CD4-positive, alpha-beta T cell (primary cell): ENCODE data around the gene ATOH1. TPM values are rescaled to one million over a fixed set of nuclear protein-coding genes. Genes with fewer than 3 reads are reported as not detected.

Source experiments
- ATAC-seq: fragments of 200-7000 bp; cut with Tn5 transposase; one replicate; pipeline ENCODE4 v1.10.0; 2022; ENCODE audit warnings: mild to moderate bottlenecking; ENCODE audit not compliant: poor library complexity
- CTCF ChIA-PET: fragments of 350-600 bp; sonication (Branson Sonifier 250); formaldehyde crosslinking; loops from one replicate; lab custom pipeline; 2021; ENCODE audit warnings: antibody characterized with exemption, inconsistent platforms; lab: Charles Lee
- POLR2A ChIA-PET: fragments of 350-600 bp; sonication (Branson Sonifier 250); formaldehyde crosslinking; loops from one replicate; lab custom pipeline; 2021; ENCODE audit warnings: antibody characterized with exemption, inconsistent platforms; lab: Charles Lee
- DNase-seq, 14 experiments: peaks; one replicate each; pipeline ENCODE4 v3.0.0-alpha.2; 2013 to 2020; ENCODE audit warnings: mixed read lengths in 2 of 14
- H3K27ac ChIP-seq, 2 donors: one replicate each; pipeline versions ENCODE4 v1.5.1 to v1.7.0; 2013; ENCODE audit warnings: low read length in 2 of 2, low read depth in 1 of 2, mild to moderate bottlenecking in 1 of 2
- H3K27me3 ChIP-seq, 2 experiments: 1 replicate in 1 of 2; 2 replicates in 1 of 2; pipeline versions ENCODE4 v1.6.1 to v1.7.0; 2013; ENCODE audit warnings: low read length in 2 of 2, control low read depth in 1 of 2, mild to moderate bottlenecking in 1 of 2, moderate library complexity in 1 of 2; ENCODE audit not compliant: insufficient read depth in 2 of 2, control insufficient read depth in 1 of 2
- H3K36me3 ChIP-seq: one replicate; pipeline ENCODE4 v1.6.1; 2013; ENCODE audit warnings: low read length, control low read depth; ENCODE audit not compliant: insufficient read depth
- H3K4me1 ChIP-seq: one replicate; pipeline ENCODE4 v1.6.1; 2013; ENCODE audit warnings: low read length, control low read depth; ENCODE audit not compliant: insufficient read depth
- H3K4me3 ChIP-seq: one replicate; pipeline ENCODE4 v1.5.1; 2013; ENCODE audit warnings: mild to moderate bottlenecking, low read length, moderate library complexity
- H3K9me3 ChIP-seq, 2 experiments: 1 replicate in 1 of 2; 2 replicates in 1 of 2; pipeline versions ENCODE4 v1.6.1 to v1.7.0; 2013; ENCODE audit warnings: low read length in 2 of 2, mild to moderate bottlenecking in 2 of 2, control low read depth in 1 of 2, moderate library complexity in 1 of 2; ENCODE audit not compliant: control insufficient read depth in 1 of 2, insufficient read depth in 1 of 2
- H3K27ac Mint-ChIP-seq: one replicate; pipeline ENCODE4 v1.8.0; 2020; ENCODE audit warnings: mixed read lengths
- H3K27me3 Mint-ChIP-seq: one replicate; pipeline ENCODE4 v1.8.0; 2021; ENCODE audit warnings: mixed read lengths
- H3K36me3 Mint-ChIP-seq: one replicate; pipeline ENCODE4 v1.8.0; 2021; ENCODE audit warnings: low read depth, mixed read lengths
- H3K4me1 Mint-ChIP-seq: one replicate; pipeline ENCODE4 v1.8.0; 2021; ENCODE audit warnings: low read depth, mixed read lengths
- H3K4me3 Mint-ChIP-seq: one replicate; pipeline ENCODE4 v1.8.0; 2020; ENCODE audit warnings: mild to moderate bottlenecking, mixed read lengths
- H3K9me3 Mint-ChIP-seq: one replicate; pipeline ENCODE4 v1.8.0; 2020; ENCODE audit warnings: mixed read lengths
- intact Hi-C, 2 experiments: fragments of 100-400 bp; cut with DNase I in 1 of 2; cut with micrococcal nuclease in 1 of 2; formaldehyde crosslinking; loops; one replicate each; pipeline versions ENCODE4 v1.15.1 to v1.9.0; 2023 to 2025; cut with DNase I, micrococcal nuclease
- total RNA-seq, 174 experiments: library from RNA in 2 of 174; stranded (reverse) in 2 of 174; gene quantifications; one replicate each; pipeline ENCODE4 v1.2.3 and lab custom pipeline; 2021 to 2026
- TF ChIP-seq, protein P1 (sequence below): fragments of 200-600 bp; IDR thresholded peaks from one replicate; pipeline ENCODE4 v1.8.0; 2022; ENCODE audit warnings: antibody characterized with exemption, mild to moderate bottlenecking

Gene ATOH1
- total RNA-seq, 2 experiments from 2014 or later: not detected

DNA sequence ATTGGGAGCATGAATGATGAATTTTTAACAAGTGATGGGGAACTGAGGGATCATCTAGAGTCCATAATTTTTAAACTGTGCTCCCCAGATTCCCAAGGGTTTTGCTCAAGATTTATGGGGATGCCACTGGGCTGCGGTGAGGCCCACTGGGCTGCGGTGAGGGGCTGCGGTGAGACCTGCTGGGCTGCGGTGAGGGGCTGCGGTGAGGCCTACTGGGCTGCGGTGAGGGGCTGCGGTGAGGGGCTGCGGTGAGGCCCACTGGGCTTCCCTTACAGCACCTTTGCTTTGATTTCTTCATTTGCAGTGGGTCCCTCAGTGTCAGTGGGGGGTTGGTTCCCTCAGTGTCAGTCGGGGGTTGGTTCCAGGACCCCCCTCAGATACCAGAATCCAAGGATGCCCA is 47.4 kb upstream of the ATOH1 start:
- intact Hi-C loops: no loop called here
- no peaks in the 10 kb centered on the region for H3K4me1 Mint-ChIP-seq

DNA sequence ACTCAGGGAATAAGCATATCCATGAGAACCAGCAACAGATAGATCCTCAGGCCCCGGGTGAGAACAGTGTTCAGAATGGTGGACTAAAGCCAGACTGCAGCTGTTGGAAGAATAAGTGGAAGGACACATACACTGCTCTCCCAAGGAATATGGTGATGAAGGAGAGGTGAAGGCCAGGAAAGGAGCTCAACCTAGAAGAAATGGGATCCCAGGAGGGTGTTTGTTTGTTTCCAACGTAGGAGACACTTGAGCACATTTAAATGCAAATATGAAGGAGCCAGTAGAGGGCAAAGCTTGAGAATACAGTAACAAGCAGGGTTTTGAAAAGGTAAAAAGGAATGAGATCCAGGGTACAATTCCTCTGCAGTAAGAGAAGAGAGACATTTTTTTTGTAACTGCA is 42.4 kb upstream of the ATOH1 start:
- Histone ChIP-seq H3K4me3 (no peak overlapping the region), H3K27ac (no peak overlapping the region), H3K27me3 (no peaks in the 10 kb centered on the region), H3K4me1 (no peaks in the 10 kb centered on the region), H3K36me3 (no peaks in the 10 kb centered on the region), H3K9me3 (peaks cover 0 to 3% of the 10 kb centered on the region in 2 experiments)
- no peak overlapping the region for H3K27ac Mint-ChIP-seq
- TF ChIP-seq, protein P1, sequence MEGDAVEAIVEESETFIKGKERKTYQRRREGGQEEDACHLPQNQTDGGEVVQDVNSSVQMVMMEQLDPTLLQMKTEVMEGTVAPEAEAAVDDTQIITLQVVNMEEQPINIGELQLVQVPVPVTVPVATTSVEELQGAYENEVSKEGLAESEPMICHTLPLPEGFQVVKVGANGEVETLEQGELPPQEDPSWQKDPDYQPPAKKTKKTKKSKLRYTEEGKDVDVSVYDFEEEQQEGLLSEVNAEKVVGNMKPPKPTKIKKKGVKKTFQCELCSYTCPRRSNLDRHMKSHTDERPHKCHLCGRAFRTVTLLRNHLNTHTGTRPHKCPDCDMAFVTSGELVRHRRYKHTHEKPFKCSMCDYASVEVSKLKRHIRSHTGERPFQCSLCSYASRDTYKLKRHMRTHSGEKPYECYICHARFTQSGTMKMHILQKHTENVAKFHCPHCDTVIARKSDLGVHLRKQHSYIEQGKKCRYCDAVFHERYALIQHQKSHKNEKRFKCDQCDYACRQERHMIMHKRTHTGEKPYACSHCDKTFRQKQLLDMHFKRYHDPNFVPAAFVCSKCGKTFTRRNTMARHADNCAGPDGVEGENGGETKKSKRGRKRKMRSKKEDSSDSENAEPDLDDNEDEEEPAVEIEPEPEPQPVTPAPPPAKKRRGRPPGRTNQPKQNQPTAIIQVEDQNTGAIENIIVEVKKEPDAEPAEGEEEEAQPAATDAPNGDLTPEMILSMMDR: no peak
- H3K27me3 Mint-ChIP-seq: no peaks in the 10 kb centered on the region
- ChIA-PET POLR2A (no interaction called here), CTCF (no interaction called here)
- no peaks in the 10 kb centered on the region for H3K4me1 Mint-ChIP-seq
- ATAC-seq: no peak
- H3K36me3 Mint-ChIP-seq: no peaks in the 10 kb centered on the region
- intact Hi-C loops: no loop called here
- H3K9me3 Mint-ChIP-seq: no peaks in the 10 kb centered on the region
- no peak for DNase-seq
- no peak overlapping the region for H3K4me3 Mint-ChIP-seq

More for the DNA sequence above, 47.4 kb upstream of the ATOH1 start:
- DNase-seq (no peak), ATAC-seq (no peak)
- no peaks in the 10 kb centered on the region for H3K27me3 ChIP-seq
- Mint-ChIP-seq H3K9me3 (no peaks in the 10 kb centered on the region), H3K4me3 (no peak overlapping the region), H3K36me3 (no peaks in the 10 kb centered on the region), H3K27ac (no peak overlapping the region), H3K27me3 (no peaks in the 10 kb centered on the region)
- H3K36me3 ChIP-seq: no peaks in the 10 kb centered on the region
- TF ChIP-seq, protein P1: no peak
- ChIA-PET POLR2A (no interaction called here), CTCF (no interaction called here)
- no peak overlapping the region for H3K27ac ChIP-seq
- no peak overlapping the region for H3K4me3 ChIP-seq
- no peaks in the 10 kb centered on the region for H3K4me1 ChIP-seq
- H3K9me3 ChIP-seq: peaks cover 0 to 4% of the 10 kb centered on the region in 2 experiments

DNA sequence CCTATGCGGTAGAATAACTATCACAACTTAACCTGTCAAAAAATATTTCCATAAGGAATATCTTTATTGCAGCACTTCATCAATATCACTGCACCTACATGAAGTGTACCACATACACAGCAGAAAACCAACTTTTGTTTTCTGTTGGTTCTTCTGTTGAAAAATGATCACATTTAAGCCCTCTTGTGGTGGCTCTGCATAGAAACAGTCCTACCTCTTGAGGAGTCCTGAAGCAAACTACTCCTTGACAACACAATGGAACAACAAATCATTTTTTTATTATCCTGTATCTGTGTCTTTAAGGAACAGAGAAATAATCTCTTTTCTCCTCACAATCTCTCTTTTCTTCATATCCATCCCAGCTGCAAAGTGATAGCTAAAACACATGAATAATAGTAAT is 39.8 kb upstream of the ATOH1 start:
- H3K4me3 Mint-ChIP-seq: no peak overlapping the region
- H3K27me3 Mint-ChIP-seq: no peaks in the 10 kb centered on the region
- CTCF ChIA-PET: no interaction called here
- Histone ChIP-seq H3K27me3 (no peaks in the 10 kb centered on the region), H3K9me3 (no peaks in the 10 kb centered on the region), H3K4me3 (no peak overlapping the region), H3K36me3 (no peaks in the 10 kb centered on the region), H3K4me1 (no peaks in the 10 kb centered on the region), H3K27ac (no peak overlapping the region)
- H3K36me3 Mint-ChIP-seq: no peaks in the 10 kb centered on the region
- H3K27ac Mint-ChIP-seq: no peak overlapping the region
- no peaks in the 10 kb centered on the region for H3K9me3 Mint-ChIP-seq
- no peak for ATAC-seq
- no peak for DNase-seq
- H3K4me1 Mint-ChIP-seq: no peaks in the 10 kb centered on the region
- intact Hi-C loops: no loop called here
- TF ChIP-seq, protein P1: no peak
- POLR2A ChIA-PET: no interaction called here
